Measurements from ENCODE around the gene HSPA1B.

DNA sequence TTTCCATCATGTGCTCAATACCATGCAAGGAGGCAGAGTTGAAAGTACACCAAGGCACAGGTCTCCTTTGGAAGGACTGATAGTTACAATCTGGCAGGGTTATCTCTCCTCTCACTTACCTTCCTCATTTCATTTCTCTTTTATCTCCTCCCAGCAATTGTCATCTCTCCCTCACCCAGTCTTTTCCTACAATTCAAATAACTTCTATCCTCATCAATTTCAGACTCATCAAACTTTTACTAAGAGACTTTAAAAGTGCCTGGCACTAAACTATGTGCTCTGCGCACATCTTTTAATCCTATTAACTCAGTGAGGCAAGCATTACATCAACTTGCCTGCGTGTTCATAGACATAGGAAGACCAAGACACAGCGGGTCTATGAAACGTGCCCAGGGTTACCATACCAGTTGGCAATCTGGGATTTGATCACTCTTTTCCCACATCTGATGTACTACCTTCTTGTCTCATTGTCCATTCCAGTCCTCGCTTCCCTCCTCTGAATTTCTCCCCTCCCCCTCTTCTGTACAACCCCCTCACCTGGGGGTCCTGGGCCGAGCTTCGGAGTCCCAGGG, 33.2 kb upstream of the HSPA1B start:
- TF ChIP-seq CBX3 (IDR thresholded peaks at IDR 0.05; ENCODE audit: low read depth) (no peak), CEBPB (IDR thresholded peaks at IDR 0.05; ENCODE audit: low read depth) (no peak), POLR2AphosphoS5 (IDR thresholded peaks at IDR 0.05; ENCODE audit: low read depth, low read length) (no peak)
- TF ChIP-seq, protein P1, sequence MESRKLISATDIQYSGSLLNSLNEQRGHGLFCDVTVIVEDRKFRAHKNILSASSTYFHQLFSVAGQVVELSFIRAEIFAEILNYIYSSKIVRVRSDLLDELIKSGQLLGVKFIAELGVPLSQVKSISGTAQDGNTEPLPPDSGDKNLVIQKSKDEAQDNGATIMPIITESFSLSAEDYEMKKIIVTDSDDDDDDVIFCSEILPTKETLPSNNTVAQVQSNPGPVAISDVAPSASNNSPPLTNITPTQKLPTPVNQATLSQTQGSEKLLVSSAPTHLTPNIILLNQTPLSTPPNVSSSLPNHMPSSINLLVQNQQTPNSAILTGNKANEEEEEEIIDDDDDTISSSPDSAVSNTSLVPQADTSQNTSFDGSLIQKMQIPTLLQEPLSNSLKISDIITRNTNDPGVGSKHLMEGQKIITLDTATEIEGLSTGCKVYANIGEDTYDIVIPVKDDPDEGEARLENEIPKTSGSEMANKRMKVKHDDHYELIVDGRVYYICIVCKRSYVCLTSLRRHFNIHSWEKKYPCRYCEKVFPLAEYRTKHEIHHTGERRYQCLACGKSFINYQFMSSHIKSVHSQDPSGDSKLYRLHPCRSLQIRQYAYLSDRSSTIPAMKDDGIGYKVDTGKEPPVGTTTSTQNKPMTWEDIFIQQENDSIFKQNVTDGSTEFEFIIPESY (IDR thresholded peaks at IDR 0.05; ENCODE audit: extremely low read depth, insufficient replicate concordance, low read length), result no peak
- TF ChIP-seq, protein P2, sequence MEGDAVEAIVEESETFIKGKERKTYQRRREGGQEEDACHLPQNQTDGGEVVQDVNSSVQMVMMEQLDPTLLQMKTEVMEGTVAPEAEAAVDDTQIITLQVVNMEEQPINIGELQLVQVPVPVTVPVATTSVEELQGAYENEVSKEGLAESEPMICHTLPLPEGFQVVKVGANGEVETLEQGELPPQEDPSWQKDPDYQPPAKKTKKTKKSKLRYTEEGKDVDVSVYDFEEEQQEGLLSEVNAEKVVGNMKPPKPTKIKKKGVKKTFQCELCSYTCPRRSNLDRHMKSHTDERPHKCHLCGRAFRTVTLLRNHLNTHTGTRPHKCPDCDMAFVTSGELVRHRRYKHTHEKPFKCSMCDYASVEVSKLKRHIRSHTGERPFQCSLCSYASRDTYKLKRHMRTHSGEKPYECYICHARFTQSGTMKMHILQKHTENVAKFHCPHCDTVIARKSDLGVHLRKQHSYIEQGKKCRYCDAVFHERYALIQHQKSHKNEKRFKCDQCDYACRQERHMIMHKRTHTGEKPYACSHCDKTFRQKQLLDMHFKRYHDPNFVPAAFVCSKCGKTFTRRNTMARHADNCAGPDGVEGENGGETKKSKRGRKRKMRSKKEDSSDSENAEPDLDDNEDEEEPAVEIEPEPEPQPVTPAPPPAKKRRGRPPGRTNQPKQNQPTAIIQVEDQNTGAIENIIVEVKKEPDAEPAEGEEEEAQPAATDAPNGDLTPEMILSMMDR (IDR thresholded peaks at IDR 0.05 in 2 of 3, conservative IDR thresholded peaks at IDR 0.05 in 1 of 3; ENCODE audit: borderline replicate concordance in 1 of 3, insufficient read depth in 1 of 3, low read depth in 2 of 3, low read length in 2 of 3), result no peak
